HepG2 (cell line): ENCODE results near the gene MEPCE. TPM values are rescaled to one million over a fixed set of nuclear protein-coding genes. Genes with fewer than 3 reads are reported as not detected.

Experiments used
- ATAC-seq: fragments of 200-7000 bp; cut with Tn5 transposase; 3 replicates; pipeline ENCODE4 v1.9.1; 2020; ENCODE audit warnings: mild to moderate bottlenecking, moderate library complexity
- BruUV-seq: library from RNA; stranded (reverse); fragments of 400-500 nt; replicated peaks from 2 replicates; lab custom pipeline; 2021; lab: Mats Ljungman, UMichigan
- CTCF ChIA-PET: fragments of 300-600 bp; formaldehyde crosslinking; extraction: SDS; loops from one replicate; lab custom pipeline; 2021; ENCODE audit warnings: low total read pairs, inconsistent platforms, low intra/inter-chr PET ratio; lab: Yijun Ruan, JAX
- POLR2A ChIA-PET: fragments of 350-600 bp; sonication (Branson Sonifier 250); formaldehyde crosslinking; loops from one replicate; lab custom pipeline; 2020; ENCODE audit warnings: antibody characterized with exemption, inconsistent platforms; lab: Yijun Ruan, JAX
- DNase-seq: peaks from one replicate; pipeline ENCODE4 v3.0.0-alpha.2; 2015; ENCODE audit warnings: low spot score
- FAIRE-seq: peaks from 3 replicates; lab custom pipeline; 2011; peaks lifted over from hg19 to GRCh38; lab: Jason Lieb, UNC
- H2AFZ ChIP-seq: one replicate; pipeline ENCODE4 v1.6.1; 2011; ENCODE audit warnings: low read length, inconsistent platforms
- H3K27ac ChIP-seq: fragments of 300-600 bp; 3 replicates; pipeline ENCODE4 v1.8.0; 2011; ENCODE audit warnings: mixed run types, mild to moderate bottlenecking, mixed read lengths, low read length, inconsistent platforms; ENCODE audit not compliant: insufficient read depth; ENCODE audit errors: extremely low read length
- H3K27me3 ChIP-seq, 2 experiments: fragments of 200-600 bp in 1 of 2; 2 replicates in 1 of 2; 3 replicates in 1 of 2; pipeline versions ENCODE4 v1.6.0 to v1.8.0; 2011; ENCODE audit warnings: low read length in 2 of 2, mild to moderate bottlenecking in 2 of 2, moderate library complexity in 2 of 2, inconsistent platforms in 1 of 2; ENCODE audit not compliant: insufficient read depth in 2 of 2, control insufficient read depth in 1 of 2
- H3K36me3 ChIP-seq, 2 experiments: fragments of 200-600 bp in 1 of 2; replicated peaks in 1 of 2; 2 replicates in 1 of 2; 3 replicates in 1 of 2; pipeline versions ENCODE4 v1.5.1 to v1.8.0; 2011; ENCODE audit warnings: low read length in 2 of 2, inconsistent platforms in 1 of 2; ENCODE audit not compliant: insufficient read depth in 2 of 2, control insufficient read depth in 1 of 2
- H3K4me1 ChIP-seq: 2 replicates; pipeline ENCODE4 v1.5.1; 2012; ENCODE audit warnings: low read length, inconsistent platforms; ENCODE audit not compliant: insufficient read depth
- H3K4me2 ChIP-seq: 2 replicates; pipeline ENCODE4 v1.6.0; 2011; ENCODE audit warnings: low read depth, low read length, inconsistent platforms
- H3K4me3 ChIP-seq, 3 experiments: fragments of 200-600 bp in 1 of 3; sonication (generic), shearing (Covaris generic) in 1 of 3; replicated peaks in 1 of 3; 2 replicates each; pipeline ENCODE4 v1.5.1; 2011 to 2016; ENCODE audit warnings: low read length in 3 of 3, inconsistent platforms in 2 of 3, low read depth in 2 of 3, mild to moderate bottlenecking in 2 of 3, control low read depth in 1 of 3, mixed read lengths in 1 of 3; ENCODE audit not compliant: insufficient read depth in 1 of 3
- H3K79me2 ChIP-seq: one replicate; pipeline ENCODE4 v1.6.1; 2011; ENCODE audit warnings: low read length, inconsistent platforms; ENCODE audit not compliant: insufficient read depth
- H3K9ac ChIP-seq: 2 replicates; pipeline ENCODE4 v1.6.0; 2011; ENCODE audit warnings: mild to moderate bottlenecking, low read depth, low read length, inconsistent platforms; ENCODE audit not compliant: insufficient read depth
- H3K9me3 ChIP-seq: 2 replicates; pipeline ENCODE4 v1.5.1; 2012; ENCODE audit warnings: mild to moderate bottlenecking, low read length
- H4K20me1 ChIP-seq: 2 replicates; pipeline ENCODE4 v1.6.0; 2011; ENCODE audit warnings: inconsistent platforms, mild to moderate bottlenecking, low read length, moderate library complexity; ENCODE audit not compliant: insufficient read depth
- CC2D1A ChIP-seq: sonication (generic); formaldehyde crosslinking; IDR thresholded peaks from 2 replicates; pipeline ENCODE4 v1.8.1; 2023; ENCODE audit warnings: mild to moderate bottlenecking, missing genetic modification reagents
- CHCHD3 ChIP-seq: sonication (generic); formaldehyde crosslinking; IDR thresholded peaks from 2 replicates; pipeline ENCODE4 v1.8.0; 2022; ENCODE audit warnings: mild to moderate bottlenecking, missing genetic modification reagents, moderate library complexity
- HNRNPUL1 ChIP-seq: fragments of 200-400 bp; formaldehyde crosslinking; IDR thresholded peaks from 2 replicates; pipeline ENCODE4 v1.6.1; 2017; ENCODE audit warnings: low read depth, mild to moderate bottlenecking, low read length, moderate library complexity
- HOXA5 ChIP-seq: sonication (generic); formaldehyde crosslinking; IDR thresholded peaks from 2 replicates; pipeline ENCODE4 v1.4.0; 2020; ENCODE audit warnings: missing genetic modification reagents
- HOXD1 ChIP-seq: sonication (generic); formaldehyde crosslinking; IDR thresholded peaks from 2 replicates; pipeline ENCODE4 v1.5.0; 2020; ENCODE audit warnings: missing genetic modification reagents
- NAIF1 ChIP-seq: sonication (generic); formaldehyde crosslinking; IDR thresholded peaks from 2 replicates; pipeline ENCODE4 v1.5.0; 2020; ENCODE audit warnings: mild to moderate bottlenecking, missing genetic modification reagents, borderline replicate concordance
- NFYB ChIP-seq: sonication (generic); formaldehyde crosslinking; IDR thresholded peaks from 2 replicates; pipeline ENCODE4 v1.4.0; 2020; ENCODE audit warnings: missing genetic modification reagents
- NFYC ChIP-seq: IDR thresholded peaks from 2 replicates; pipeline ENCODE4 v1.6.1; 2016; ENCODE audit warnings: missing genetic modification reagents, missing compliant biosample characterization
- PHF5A ChIP-seq: IDR thresholded peaks from one replicate; pipeline ENCODE4 v1.6.1; 2018; ENCODE audit warnings: low read depth, missing genetic modification reagents; ENCODE audit not compliant: unreplicated experiment
- RCOR2 ChIP-seq: IDR thresholded peaks from 2 replicates; pipeline ENCODE4 v1.6.1; 2016; ENCODE audit warnings: missing biosample characterization, missing genetic modification reagents
- REL ChIP-seq: sonication (generic); formaldehyde crosslinking; conservative IDR thresholded peaks from 2 replicates; pipeline ENCODE4 v1.8.0; 2022; ENCODE audit warnings: mild to moderate bottlenecking, missing genetic modification reagents, moderate library complexity
- ZBTB38 ChIP-seq: sonication (generic); formaldehyde crosslinking; IDR thresholded peaks from 2 replicates; pipeline ENCODE4 v1.5.1; 2020; ENCODE audit warnings: mild to moderate bottlenecking, missing genetic modification reagents
- ZFP41 ChIP-seq: sonication (generic); formaldehyde crosslinking; IDR thresholded peaks from 2 replicates; pipeline ENCODE4 v1.4.0; 2020; ENCODE audit warnings: mild to moderate bottlenecking, missing genetic modification reagents, borderline replicate concordance
- ZNF234 ChIP-seq: sonication (generic); formaldehyde crosslinking; conservative IDR thresholded peaks from 2 replicates; pipeline ENCODE4 v1.5.1; 2020; ENCODE audit warnings: mild to moderate bottlenecking, missing genetic modification reagents
- ZNF317 ChIP-seq: sonication (generic); formaldehyde crosslinking; IDR thresholded peaks from 2 replicates; pipeline ENCODE4 v1.5.0; 2020; ENCODE audit warnings: mild to moderate bottlenecking, missing genetic modification reagents
- ZNF383 ChIP-seq: sonication (generic); formaldehyde crosslinking; IDR thresholded peaks from 2 replicates; pipeline ENCODE4 v1.4.0; 2020; ENCODE audit warnings: missing genetic modification reagents, mild to moderate bottlenecking, borderline replicate concordance
- ZNF550 ChIP-seq: sonication (generic); formaldehyde crosslinking; IDR thresholded peaks from 2 replicates; pipeline ENCODE4 v1.4.0; 2020; ENCODE audit warnings: mild to moderate bottlenecking, missing genetic modification reagents, borderline replicate concordance
- ZUFSP ChIP-seq: sonication (generic); formaldehyde crosslinking; IDR thresholded peaks from 2 replicates; pipeline ENCODE4 v1.9.0; 2021; ENCODE audit warnings: missing genetic modification reagents, mild to moderate bottlenecking, borderline replicate concordance
- WGBS: methylation state at CpG from one replicate; pipeline ENCODE4 v1.1.6; 2017; ENCODE audit warnings: low lambda C conversion rate; 5-methylcytosine and 5-hydroxymethylcytosine counted together
- in situ Hi-C: cut with HindIII; loops from 2 replicates; pipeline ENCODE4 v1.10.0; 2017; ENCODE audit warnings: low pct_unique_long_range_greater_than_20kb; ENCODE audit not compliant: extremely low pct_ligation_motif_present
- intact Hi-C: fragments of 100-400 bp; cut with micrococcal nuclease; formaldehyde crosslinking; loops from one replicate; pipeline ENCODE4 v1.10.0; 2022; ENCODE audit not compliant: unreplicated experiment
- polyA plus RNA-seq, 8 experiments: library from polyadenylated mRNA; depleted of rRNA in 3 of 8; stranded (reverse) in 7 of 8; unstranded in 1 of 8; fragments of >200 nt; fragmentation: Illumina TruSeq in 4 of 8; extraction: Trizol in 4 of 8; gene quantifications; 2 replicates each; pipeline versions ENCODE4 v1.2.1 to v1.2.3, GENCODE V29; 2011 to 2016; ENCODE audit warnings: low read depth in 4 of 8, missing spikeins in 1 of 8, mixed read lengths in 1 of 8; ENCODE audit not compliant: insufficient read depth in 1 of 8
- total RNA-seq, 5 experiments: library from RNA; depleted of rRNA; stranded (reverse); fragments of >200 nt; fragmentation: Illumina TruSeq; extraction: Trizol; gene quantifications; 2 replicates each; pipeline ENCODE4 v1.2.3, GENCODE V29; 2016; ENCODE audit warnings: low read depth in 1 of 5
- TF ChIP-seq, protein P1 (sequence below): sonication (generic); formaldehyde crosslinking; IDR thresholded peaks from 2 replicates; pipeline ENCODE4 v1.4.0; 2020; ENCODE audit warnings: missing genetic modification reagents
- TF ChIP-seq, protein P2 (sequence below): sonication (generic); formaldehyde crosslinking; IDR thresholded peaks from 2 replicates; pipeline ENCODE4 v1.4.0; 2020; ENCODE audit warnings: mild to moderate bottlenecking, missing genetic modification reagents

MEPCE gene
- total and polyA plus RNA-seq, 2 of the 13 experiments (the other 11 are each of a cell fraction or from before 2014, with no cell fraction given), result 12.3 to 26.0 TPM

GRCh38 chr7:100394077-100394476 is 35.6 kb upstream of the MEPCE start:
- Histone ChIP-seq H3K36me3 (no peaks in the 10 kb centered on the region), H3K4me3 (no peak overlapping the region), H3K9me3 (no peaks in the 10 kb centered on the region), H3K27me3 (peaks cover 1 to 17% of the 10 kb centered on the region in 2 experiments; a peak in 1 of 5 replicates), H3K4me2 (no peak overlapping the region), H3K9ac (no peak overlapping the region), H4K20me1 (no peaks in the 10 kb centered on the region), H3K79me2 (no peaks in the 10 kb centered on the region), H2AFZ (no peak overlapping the region), H3K27ac (no peak overlapping the region), H3K4me1 (peaks cover 14% of the 10 kb centered on the region)
- no peak for TF ChIP-seq ZUFSP (CRISPR knock-in tag)
- TF ChIP-seq CHCHD3 (CRISPR knock-in tag), result no peak
- TF ChIP-seq, protein P1, sequence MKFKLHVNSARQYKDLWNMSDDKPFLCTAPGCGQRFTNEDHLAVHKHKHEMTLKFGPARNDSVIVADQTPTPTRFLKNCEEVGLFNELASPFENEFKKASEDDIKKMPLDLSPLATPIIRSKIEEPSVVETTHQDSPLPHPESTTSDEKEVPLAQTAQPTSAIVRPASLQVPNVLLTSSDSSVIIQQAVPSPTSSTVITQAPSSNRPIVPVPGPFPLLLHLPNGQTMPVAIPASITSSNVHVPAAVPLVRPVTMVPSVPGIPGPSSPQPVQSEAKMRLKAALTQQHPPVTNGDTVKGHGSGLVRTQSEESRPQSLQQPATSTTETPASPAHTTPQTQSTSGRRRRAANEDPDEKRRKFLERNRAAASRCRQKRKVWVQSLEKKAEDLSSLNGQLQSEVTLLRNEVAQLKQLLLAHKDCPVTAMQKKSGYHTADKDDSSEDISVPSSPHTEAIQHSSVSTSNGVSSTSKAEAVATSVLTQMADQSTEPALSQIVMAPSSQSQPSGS (CRISPR knock-in tag), result no peak
- no peak for TF ChIP-seq ZNF550 (CRISPR knock-in tag)
- no peak for TF ChIP-seq CC2D1A (CRISPR knock-in tag)
- TF ChIP-seq ZNF234 (CRISPR knock-in tag), result no peak
- no peak for TF ChIP-seq ZBTB38 (CRISPR knock-in tag)
- TF ChIP-seq NAIF1 (CRISPR knock-in tag), result no peak
- TF ChIP-seq ZNF317, result no peak
- no peak for TF ChIP-seq NFYB
- TF ChIP-seq HNRNPUL1, result no peak
- TF ChIP-seq HOXD1 (CRISPR knock-in tag), result no peak
- TF ChIP-seq NFYC (CRISPR knock-in tag), result no peak
- TF ChIP-seq PHF5A, result no peak
- no peak for TF ChIP-seq REL (CRISPR knock-in tag)
- TF ChIP-seq RCOR2 (CRISPR knock-in tag), result no peak
- TF ChIP-seq, protein P2, sequence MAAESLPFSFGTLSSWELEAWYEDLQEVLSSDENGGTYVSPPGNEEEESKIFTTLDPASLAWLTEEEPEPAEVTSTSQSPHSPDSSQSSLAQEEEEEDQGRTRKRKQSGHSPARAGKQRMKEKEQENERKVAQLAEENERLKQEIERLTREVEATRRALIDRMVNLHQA (CRISPR knock-in tag), result no peak
- no peak for TF ChIP-seq ZFP41 (CRISPR knock-in tag)
- no peak for TF ChIP-seq ZNF383
- TF ChIP-seq HOXA5, result no peak
- ATAC-seq, result no peak
- CTCF ChIA-PET, result no interaction called here
- 26% methylated on average over 2 of the region's 2 CpGs for WGBS
- no TSS peak for BruUV-seq
- in situ Hi-C loops (no loop called here), intact Hi-C loops (no loop called here)
- no peak for FAIRE-seq
- POLR2A ChIA-PET, result interaction anchor here (0.8 kb wide), 1 partner anchor 12 kb away, joined by 3 read pairs; no protein-coding TSS in a partner anchor
- DNase-seq, result no peak
